Measurements from ENCODE around the gene PHACTR3.

PHACTR3 gene

GRCh38 chr20:59631751-59632540 lies 27.6 kb downstream of the PHACTR3 start:
- DNase-seq (ENCODE audit: low spot score) = no peak
- in situ Hi-C loops (cut with MboI; ENCODE audit: low sequenced_read_pairs, unreplicated experiment) = no loop called here
- TF ChIP-seq, protein P1, sequence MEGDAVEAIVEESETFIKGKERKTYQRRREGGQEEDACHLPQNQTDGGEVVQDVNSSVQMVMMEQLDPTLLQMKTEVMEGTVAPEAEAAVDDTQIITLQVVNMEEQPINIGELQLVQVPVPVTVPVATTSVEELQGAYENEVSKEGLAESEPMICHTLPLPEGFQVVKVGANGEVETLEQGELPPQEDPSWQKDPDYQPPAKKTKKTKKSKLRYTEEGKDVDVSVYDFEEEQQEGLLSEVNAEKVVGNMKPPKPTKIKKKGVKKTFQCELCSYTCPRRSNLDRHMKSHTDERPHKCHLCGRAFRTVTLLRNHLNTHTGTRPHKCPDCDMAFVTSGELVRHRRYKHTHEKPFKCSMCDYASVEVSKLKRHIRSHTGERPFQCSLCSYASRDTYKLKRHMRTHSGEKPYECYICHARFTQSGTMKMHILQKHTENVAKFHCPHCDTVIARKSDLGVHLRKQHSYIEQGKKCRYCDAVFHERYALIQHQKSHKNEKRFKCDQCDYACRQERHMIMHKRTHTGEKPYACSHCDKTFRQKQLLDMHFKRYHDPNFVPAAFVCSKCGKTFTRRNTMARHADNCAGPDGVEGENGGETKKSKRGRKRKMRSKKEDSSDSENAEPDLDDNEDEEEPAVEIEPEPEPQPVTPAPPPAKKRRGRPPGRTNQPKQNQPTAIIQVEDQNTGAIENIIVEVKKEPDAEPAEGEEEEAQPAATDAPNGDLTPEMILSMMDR (IDR thresholded peaks at IDR 0.05; ENCODE audit: borderline replicate concordance, control extremely low read depth, extremely low read depth, insufficient read depth, missing control alignments) = no peak

DNA sequence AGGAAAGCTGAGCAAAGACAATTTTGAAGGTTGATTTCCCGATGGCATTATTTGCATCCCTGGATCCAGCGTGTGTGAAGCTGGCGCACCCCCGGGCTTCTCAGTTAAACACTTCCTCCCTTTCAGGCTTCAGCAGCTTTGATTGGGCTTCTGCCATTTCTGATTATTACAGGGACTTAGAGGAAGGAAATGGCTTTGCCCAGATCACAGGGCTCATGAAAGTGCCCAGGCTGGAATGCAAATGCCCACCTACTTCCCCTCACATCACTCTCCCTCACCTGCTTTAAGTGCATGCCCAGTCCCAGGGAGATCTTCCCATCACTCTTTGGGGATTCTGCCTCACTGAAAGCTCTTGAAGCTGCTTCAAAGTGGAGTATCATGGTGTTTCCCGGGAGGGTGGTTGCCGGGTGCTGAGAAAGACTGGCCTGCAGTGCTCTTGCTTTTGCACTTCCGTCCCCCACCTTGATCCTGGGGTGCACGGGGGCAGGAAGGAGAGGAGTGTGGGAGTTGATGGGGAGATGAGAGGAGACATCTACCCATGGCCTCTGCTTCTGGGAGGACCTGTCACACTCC lies 28.3 kb downstream of the PHACTR3 start:
- DNase-seq (ENCODE audit: low spot score) = no peak
- in situ Hi-C loops (cut with MboI; ENCODE audit: low sequenced_read_pairs, unreplicated experiment) = no loop called here
- TF ChIP-seq, protein P1 (IDR thresholded peaks at IDR 0.05; ENCODE audit: borderline replicate concordance, control extremely low read depth, extremely low read depth, insufficient read depth, missing control alignments) = no peak

- in situ Hi-C loops (cut with MboI; ENCODE audit: low sequenced_read_pairs, unreplicated experiment) = no loop called here
- no peak for DNase-seq (ENCODE audit: low spot score)
- TF ChIP-seq, protein P1 (IDR thresholded peaks at IDR 0.05; ENCODE audit: borderline replicate concordance, control extremely low read depth, extremely low read depth, insufficient read depth, missing control alignments) = no peak
These were observed 29.4 kb downstream of the PHACTR3 start for GRCh38 chr20:59633656-59634251.

DNA sequence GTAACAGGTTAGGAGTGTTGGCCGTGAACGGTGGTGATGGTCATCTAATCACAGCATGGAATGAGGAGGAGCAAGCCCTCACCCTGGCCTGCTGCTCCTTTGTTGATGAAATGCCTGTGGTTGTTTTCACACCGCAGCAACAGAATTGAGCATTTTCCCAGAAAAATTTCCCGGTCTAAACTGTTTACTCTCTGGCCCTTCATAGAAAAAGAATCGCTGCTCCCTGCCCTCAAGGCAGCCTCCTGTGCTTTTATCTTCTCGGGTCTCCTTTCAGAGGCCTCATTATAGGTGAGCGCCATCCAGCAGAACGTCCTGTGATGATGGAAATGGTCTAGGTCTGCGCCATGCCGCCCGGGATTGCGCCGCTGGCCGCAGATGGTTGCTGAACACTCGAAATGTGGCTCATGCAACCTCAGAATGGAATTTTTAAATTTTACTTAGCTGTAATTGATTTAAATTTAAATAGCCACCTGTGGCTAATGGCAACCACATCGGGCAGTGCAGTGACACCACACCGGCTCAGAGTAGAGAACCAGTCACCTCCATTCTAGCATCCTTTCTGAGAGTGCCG lies 30.2 kb downstream of the PHACTR3 start:
- in situ Hi-C loops (cut with MboI; ENCODE audit: low sequenced_read_pairs, unreplicated experiment) = no loop called here
- DNase-seq (ENCODE audit: low spot score) = no peak
- TF ChIP-seq, protein P1 (IDR thresholded peaks at IDR 0.05; ENCODE audit: borderline replicate concordance, control extremely low read depth, extremely low read depth, insufficient read depth, missing control alignments) = no peak

DNA sequence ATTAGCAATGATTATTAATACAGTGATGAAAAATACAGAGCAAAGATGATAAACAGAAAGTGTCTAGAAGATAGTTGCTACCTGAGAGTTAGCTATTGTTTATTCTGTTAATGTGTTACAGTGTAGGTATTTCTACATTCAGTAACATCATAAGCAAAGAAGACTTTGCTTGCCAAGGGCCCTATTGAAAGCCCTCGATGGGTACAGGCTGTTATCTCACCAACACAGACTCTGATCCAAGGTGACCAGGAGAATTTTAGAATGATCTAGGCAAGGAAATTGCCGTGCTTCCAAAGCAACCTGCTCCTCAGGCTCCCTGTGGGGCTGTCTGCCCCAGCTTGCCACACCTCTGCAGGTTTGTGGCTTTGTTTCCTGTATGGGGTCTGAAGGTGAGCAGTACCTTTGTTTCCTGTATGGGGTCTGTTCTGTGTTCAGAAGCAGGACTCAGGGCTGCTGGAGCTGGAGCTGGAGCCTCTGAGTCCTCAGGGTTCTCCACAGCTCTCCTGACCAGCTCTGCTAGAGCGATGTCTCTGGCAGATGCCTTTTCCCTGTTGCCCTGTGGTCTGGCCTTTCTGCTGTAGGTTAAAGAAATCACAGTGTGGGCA lies 32.5 kb downstream of the PHACTR3 start:
- TF ChIP-seq, protein P1 (IDR thresholded peaks at IDR 0.05; ENCODE audit: borderline replicate concordance, control extremely low read depth, extremely low read depth, insufficient read depth, missing control alignments) = no peak
- in situ Hi-C loops (cut with MboI; ENCODE audit: low sequenced_read_pairs, unreplicated experiment) = no loop called here
- DNase-seq (ENCODE audit: low spot score) = no peak

DNA sequence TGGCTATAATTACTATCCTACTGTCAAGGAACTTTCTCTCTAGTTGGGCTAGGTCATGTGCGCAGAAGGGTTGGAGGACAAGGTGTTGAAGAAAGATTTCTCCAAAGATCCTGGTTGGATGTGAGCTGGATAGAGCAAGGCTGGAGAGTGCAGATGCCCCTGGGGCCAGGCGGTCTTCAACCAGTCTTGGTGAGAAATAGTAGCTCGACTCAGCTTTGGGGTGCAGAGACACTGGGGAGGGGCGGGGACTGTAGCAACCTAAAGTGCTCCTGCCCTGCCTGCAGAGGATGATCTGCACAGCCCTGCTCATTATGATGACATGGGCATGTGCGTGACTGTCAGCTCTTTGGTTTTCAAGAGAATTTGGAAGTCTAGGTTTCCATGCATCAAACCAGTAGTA lies 35.9 kb downstream of the PHACTR3 start:
- in situ Hi-C loops (cut with MboI; ENCODE audit: low sequenced_read_pairs, unreplicated experiment) = no loop called here

More for the DNA sequence above, 35.9 kb downstream of the PHACTR3 start:
- no peak for DNase-seq (ENCODE audit: low spot score)
- TF ChIP-seq, protein P1 (IDR thresholded peaks at IDR 0.05; ENCODE audit: borderline replicate concordance, control extremely low read depth, extremely low read depth, insufficient read depth, missing control alignments) = no peak
